Erythroblast (primary cell): ENCODE measurements around the gene NLRC5.

Source experiments
- DNase-seq, 2 experiments: peaks; one replicate each; lab custom pipeline; 2025; lab: John Stamatoyannopoulos, UW
- GATA1 ChIP-seq: IDR thresholded peaks from 2 replicates; pipeline ENCODE4 v1.6.1; 2011; ENCODE audit warnings: low read depth, mild to moderate bottlenecking, control low read depth, low read length, moderate library complexity
- POLR2A ChIP-seq: IDR thresholded peaks from 2 replicates; pipeline ENCODE4 v1.6.1; 2011; ENCODE audit warnings: mild to moderate bottlenecking, low read length

NLRC5 gene

GRCh38 chr16:57026778-57027062, 37.4 kb downstream of the NLRC5 start:
- DNase-seq = no peak
- no peak for TF ChIP-seq POLR2A
- TF ChIP-seq GATA1 = no peak

GRCh38 chr16:57027067-57027466, 37.7 kb downstream of the NLRC5 start:
- no peak for TF ChIP-seq POLR2A
- no peak for TF ChIP-seq GATA1
- no peak for DNase-seq

- TF ChIP-seq GATA1 (no peak), POLR2A (no peak)
- no peak for DNase-seq
Observed at GRCh38 chr16:57028086-57028485, 38.7 kb downstream of the NLRC5 start.

GRCh38 chr16:57029161-57030160, 40.1 kb downstream of the NLRC5 start:
- TF ChIP-seq GATA1 (no peak), POLR2A (no peak)
- DNase-seq = no peak

- no peak for DNase-seq
- no peak for TF ChIP-seq GATA1
- no peak for TF ChIP-seq POLR2A
Observed at GRCh38 chr16:57030346-57030902, 41.1 kb downstream of the NLRC5 start.

- TF ChIP-seq POLR2A (no peak), GATA1 (no peak)
- DNase-seq = no peak
Observed at GRCh38 chr16:57031156-57031555, 41.8 kb downstream of the NLRC5 start.

GRCh38 chr16:57032346-57032745, 43.0 kb downstream of the NLRC5 start:
- TF ChIP-seq GATA1 (no peak), POLR2A (no peak)
- DNase-seq = no peak

- no peak for DNase-seq
- no peak for TF ChIP-seq POLR2A
- TF ChIP-seq GATA1 = no peak
Observed at GRCh38 chr16:57032931-57033330, 43.6 kb downstream of the NLRC5 start.

- TF ChIP-seq POLR2A (no peak), GATA1 (no peak)
Observed at GRCh38 chr16:57036315-57036714, 47.0 kb downstream of the NLRC5 start.

GRCh38 chr16:57036945-57037344, 47.6 kb downstream of the NLRC5 start:
- TF ChIP-seq GATA1 = no peak
- no peak for TF ChIP-seq POLR2A
- no peak for DNase-seq

More at GRCh38 chr16:57036315-57036714, 47.0 kb downstream of the NLRC5 start:
- no peak for DNase-seq

GRCh38 chr16:57038166-57038565, 48.8 kb downstream of the NLRC5 start:
- TF ChIP-seq POLR2A (no peak), GATA1 (no peak)
- no peak for DNase-seq

- TF ChIP-seq GATA1 (no peak), POLR2A (no peak)
- no peak for DNase-seq
Observed at GRCh38 chr16:57039148-57039812, 49.9 kb downstream of the NLRC5 start.

GRCh38 chr16:57041182-57042156, 52.1 kb downstream of the NLRC5 start:
- TF ChIP-seq GATA1 (no peak), POLR2A (no peak)
- DNase-seq = no peak
